GM19395 (cell line): ENCODE measurements around the gene ITIH1.

ENCODE experiments used
- ATAC-seq: cut with Tn5 transposase; IDR thresholded peaks from one replicate; pipeline ENCODE4 v1.9.1; 2021; ENCODE audit warnings: mild to moderate bottlenecking, moderate library complexity; ENCODE audit not compliant: unreplicated experiment

The ITIH1 gene

GRCh38 chr3:52810923-52811322 lies 33.5 kb downstream of the ITIH1 start:
- ATAC-seq, result no peak

- ATAC-seq, result no peak
Observed at GRCh38 chr3:52811452-52812011, 34.1 kb downstream of the ITIH1 start.

- ATAC-seq, result no peak
Observed at GRCh38 chr3:52813810-52814209, 36.4 kb downstream of the ITIH1 start.

GRCh38 chr3:52816199-52816598 lies 38.8 kb downstream of the ITIH1 start:
- no peak for ATAC-seq

GRCh38 chr3:52816654-52817053 lies 39.3 kb downstream of the ITIH1 start:
- no peak for ATAC-seq

GRCh38 chr3:52817221-52817620 lies 39.8 kb downstream of the ITIH1 start:
- no peak for ATAC-seq

- no peak for ATAC-seq
Observed at GRCh38 chr3:52817860-52818259, 40.5 kb downstream of the ITIH1 start.

- ATAC-seq, result no peak
Observed at GRCh38 chr3:52819936-52820335, 42.5 kb downstream of the ITIH1 start.

- ATAC-seq, result no peak
Observed at GRCh38 chr3:52820736-52821135, 43.3 kb downstream of the ITIH1 start.

- ATAC-seq, result no peak
Observed at GRCh38 chr3:52822363-52822762, 45.0 kb downstream of the ITIH1 start.

GRCh38 chr3:52824037-52824436 lies 46.6 kb downstream of the ITIH1 start:
- no peak for ATAC-seq

- ATAC-seq, result no peak
Observed at GRCh38 chr3:52827441-52827840, 50.0 kb downstream of the ITIH1 start.

- no peak for ATAC-seq
Observed at GRCh38 chr3:52827866-52828376, 50.5 kb downstream of the ITIH1 start.

- no peak for ATAC-seq
Observed at GRCh38 chr3:52829482-52829881, 52.1 kb downstream of the ITIH1 start.

- ATAC-seq, result no peak
Observed at GRCh38 chr3:52829906-52830463, 52.6 kb downstream of the ITIH1 start.

- no peak for ATAC-seq
Observed at GRCh38 chr3:52830535-52831258, 53.3 kb downstream of the ITIH1 start, which contains the start of gene ITIH4. Gene ITIH4, minus strand, starts transcription at chr3:52830672. Its CDS starts 30 bp downstream, at chr3:52830642.

GRCh38 chr3:52831500-52832301 lies 54.3 kb downstream of the ITIH1 start:
- no peak for ATAC-seq

GRCh38 chr3:52833202-52833601 lies 55.8 kb downstream of the ITIH1 start:
- no peak for ATAC-seq

- no peak for ATAC-seq
Observed at GRCh38 chr3:52834871-52835501, 57.6 kb downstream of the ITIH1 start, which contains the start of gene MUSTN1. Gene MUSTN1, minus strand, starts transcription at chr3:52835019. Its CDS starts 71 bp downstream, at chr3:52834948.

- no peak for ATAC-seq
Observed at GRCh38 chr3:52835766-52836470, 58.5 kb downstream of the ITIH1 start.
